Kidney (tissue), 14 donors: ENCODE data around the gene GZMM. TPM values are rescaled to one million over a fixed set of nuclear protein-coding genes. Genes with fewer than 3 reads are reported as not detected.

ENCODE experiments used
- DNase-seq, 5 donors: peaks; one replicate each; pipeline ENCODE4 v3.0.0-alpha.2; 2013 to 2020
- FAIRE-seq: peaks from 2 replicates; lab custom pipeline; 2012; peaks lifted over from hg19 to GRCh38; lab: Jason Lieb, UNC
- H3K27ac ChIP-seq, 2 donors: one replicate each; pipeline ENCODE4 v1.7.0; 2013; ENCODE audit warnings: low read depth in 2 of 2, low read length in 2 of 2, inconsistent platforms in 1 of 2
- H3K27me3 ChIP-seq: one replicate; pipeline ENCODE4 v1.7.1; 2013; ENCODE audit warnings: low read length, inconsistent platforms; ENCODE audit not compliant: control insufficient read depth, insufficient read depth
- H3K36me3 ChIP-seq, 3 donors: one replicate each; pipeline versions ENCODE4 v1.7.0 to v1.7.1; 2013; ENCODE audit warnings: low read length in 3 of 3, control low read depth in 1 of 3, inconsistent platforms in 1 of 3; ENCODE audit not compliant: insufficient read depth in 3 of 3, control insufficient read depth in 2 of 3
- H3K4me1 ChIP-seq, 3 donors: one replicate each; pipeline versions ENCODE4 v1.7.0 to v1.7.1; 2013; ENCODE audit warnings: low read length in 3 of 3, inconsistent platforms in 1 of 3, low read depth in 1 of 3; ENCODE audit not compliant: control insufficient read depth in 2 of 3, insufficient read depth in 2 of 3
- H3K4me3 ChIP-seq, 3 donors: one replicate each; pipeline versions ENCODE4 v1.7.0 to v1.8.1; 2013; ENCODE audit warnings: low read length in 3 of 3, control low read depth in 1 of 3, inconsistent platforms in 1 of 3
- H3K9ac ChIP-seq, 3 donors: one replicate each; pipeline versions ENCODE4 v1.7.0 to v1.7.1; 2013; ENCODE audit warnings: low read length in 3 of 3, control low read depth in 1 of 3, inconsistent platforms in 1 of 3
- H3K9me3 ChIP-seq, 3 donors: one replicate each; pipeline versions ENCODE4 v1.7.0 to v1.7.1; 2013; ENCODE audit warnings: low read length in 3 of 3, control low read depth in 1 of 3, inconsistent platforms in 1 of 3; ENCODE audit not compliant: control insufficient read depth in 2 of 3, insufficient read depth in 1 of 3
- CTCF ChIP-seq: IDR thresholded peaks from 3 replicates; pipeline ENCODE4 v1.5.1; 2012; ENCODE audit warnings: mild to moderate bottlenecking, moderate library complexity, borderline replicate concordance; ENCODE audit not compliant: insufficient read depth; ENCODE audit errors: extremely low read depth
- intact Hi-C: fragments of 100-400 bp; cut with DNase I; formaldehyde crosslinking; loops from one replicate; pipeline ENCODE4 v1.11.1; 2022
- polyA plus RNA-seq: library from polyadenylated mRNA; stranded (reverse); fragments of 350-450 nt; fragmentation: Illumina TruSeq; extraction: RNeasy Lipid Tissue Mini Kit (QIAGEN cat#74804); gene quantifications from one replicate; pipeline ENCODE4 v1.2.3, GENCODE V29; 2014; ENCODE audit warnings: low read depth, low replicate concordance; ENCODE audit not compliant: insufficient read depth
- total RNA-seq: library from RNA; stranded (reverse); fragmentation: NEBNext Ultra II Directional; extraction: Animal tissue kit (Norgen Biotek cat#: 25700); gene quantifications from one replicate; pipeline ENCODE4 v1.2.1, GENCODE V29; 2021
- donor health status: control.
- donor health status: control.
- donor health status: control.
- donor health status: control.
- donor health status: control.
- donor health status: DM: yes; HTN: yes; CAD: no.
- donor health status: Normal renal cell carcinoma (clear cell type).

GZMM gene
- total and polyA plus RNA-seq, 2 donors from 2014 or later, result 2.8 TPM; not detected in 1

GRCh38 chr19:498977-499623 lies 44.8 kb upstream of the GZMM start:
- intact Hi-C loops, result no loop called here
- Histone ChIP-seq H3K27me3 (peaks cover 13% of the 10 kb centered on the region), H3K4me3 (no peak overlapping the region), H3K27ac (no peak overlapping the region), H3K9me3 (no peaks in the 10 kb centered on the region), H3K9ac (no peak overlapping the region), H3K36me3 (no peaks in the 10 kb centered on the region), H3K4me1 (peaks cover 0 to 4% (median 0%) of the 10 kb centered on the region in 3 donors)
- DNase-seq (peak in 1 of 5 donors; percentile 51), FAIRE-seq (no peak)
- TF ChIP-seq CTCF, result no peak

DNA sequence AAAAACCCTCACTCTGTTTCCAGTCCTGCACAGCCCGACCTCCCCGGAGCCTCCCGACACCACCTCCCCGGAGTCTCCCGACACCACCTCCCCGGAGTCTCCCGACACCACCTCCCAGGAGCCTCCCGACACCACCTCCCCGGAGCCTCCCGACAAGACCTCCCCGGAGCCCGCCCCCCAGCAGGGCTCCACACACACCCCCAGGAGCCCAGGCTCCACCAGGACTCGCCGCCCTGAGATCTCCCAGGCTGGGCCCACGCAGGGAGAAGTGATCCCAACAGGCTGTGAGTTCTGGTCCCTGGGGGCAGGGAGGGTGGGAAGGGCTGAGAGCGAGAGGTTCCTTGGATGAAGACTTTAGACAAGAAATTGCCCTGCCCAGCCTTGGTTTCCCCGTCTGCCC lies 42.2 kb upstream of the GZMM start:
- Histone ChIP-seq H3K4me1 (peaks cover 0 to 6% (median 0%) of the 10 kb centered on the region in 3 donors), H3K27me3 (peaks cover 13% of the 10 kb centered on the region), H3K27ac (no peak overlapping the region), H3K4me3 (no peak overlapping the region), H3K9ac (no peak overlapping the region), H3K9me3 (no peaks in the 10 kb centered on the region), H3K36me3 (no peaks in the 10 kb centered on the region)
- no peak for TF ChIP-seq CTCF
- DNase-seq (no peak), FAIRE-seq (no peak)
- intact Hi-C loops, result no loop called here

DNA sequence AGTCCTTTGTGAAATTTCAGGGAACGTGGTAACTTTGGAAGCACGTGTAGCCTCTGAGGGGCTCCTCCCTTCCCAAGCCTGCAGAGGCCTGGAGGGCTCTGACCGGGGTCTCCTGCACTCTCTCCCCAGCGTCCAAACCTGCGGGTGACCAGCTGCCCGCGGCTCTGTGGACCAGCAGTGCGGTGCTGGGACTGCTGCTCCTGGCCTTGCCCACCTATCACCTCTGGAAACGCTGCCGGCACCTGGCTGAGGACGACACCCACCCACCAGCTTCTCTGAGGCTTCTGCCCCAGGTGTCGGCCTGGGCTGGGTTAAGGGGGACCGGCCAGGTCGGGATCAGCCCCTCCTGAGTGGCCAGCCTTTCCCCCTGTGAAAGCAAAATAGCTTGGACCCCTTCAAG lies 39.2 kb upstream of the GZMM start:
- no peak for FAIRE-seq
- peak in 1 of 5 donors; percentile 55 for DNase-seq

More for the DNA sequence above, 39.2 kb upstream of the GZMM start:
- no peak overlapping the region for H3K9ac ChIP-seq
- H3K9me3 ChIP-seq, result no peaks in the 10 kb centered on the region
- H3K4me1 ChIP-seq, result peaks cover 0 to 14% (median 3%) of the 10 kb centered on the region in 3 donors
- H3K36me3 ChIP-seq, result peaks cover 0 to 3% (median 0%) of the 10 kb centered on the region in 3 donors
- H3K4me3 ChIP-seq, result no peak overlapping the region
- TF ChIP-seq CTCF, result no peak
- H3K27me3 ChIP-seq, result no peaks in the 10 kb centered on the region
- no peak overlapping the region for H3K27ac ChIP-seq
- intact Hi-C loops, result no loop called here
